Psoas muscle (tissue), 8 donors: Measurements from ENCODE around the gene ISLR. TPM values are rescaled to one million over a fixed set of nuclear protein-coding genes. Genes with fewer than 3 reads are reported as not detected.
A peak's percentile ranks its signal among the peaks of the same experiment; 100 is the strongest.

ENCODE experiments used
- ATAC-seq, 4 donors: fragments of 200-7000 bp; cut with Tn5 transposase; one replicate each; pipeline ENCODE4 v1.9.1; 2020; ENCODE audit warnings: moderate library complexity in 3 of 4, mild to moderate bottlenecking in 2 of 4
- DNase-seq, 2 donors: peaks; one replicate each; pipeline ENCODE4 v3.0.0-alpha.2; 2020
- H3K27ac ChIP-seq: fragments of 200-600 bp; one replicate; pipeline ENCODE4 v1.8.0; 2022
- H3K27me3 ChIP-seq, 3 donors: fragments of 200-600 bp in 1 of 3; one replicate each; pipeline versions ENCODE4 v1.6.1 to v1.8.0; 2013 to 2022; ENCODE audit warnings: low read length in 2 of 3, mild to moderate bottlenecking in 2 of 3, moderate library complexity in 1 of 3; ENCODE audit not compliant: insufficient read depth in 3 of 3
- H3K36me3 ChIP-seq, 2 donors: fragments of 200-600 bp in 1 of 2; one replicate each; pipeline versions ENCODE4 v1.6.1 to v1.8.0; 2013 to 2022; ENCODE audit warnings: low read depth in 1 of 2, mild to moderate bottlenecking in 1 of 2, moderate library complexity in 1 of 2; ENCODE audit not compliant: insufficient read depth in 1 of 2
- H3K4me1 ChIP-seq: fragments of 200-600 bp; one replicate; pipeline ENCODE4 v1.8.0; 2022
- H3K4me3 ChIP-seq: fragments of 200-600 bp; one replicate; pipeline ENCODE4 v1.8.0; 2022; ENCODE audit warnings: mild to moderate bottlenecking
- H3K9me3 ChIP-seq: fragments of 200-600 bp; one replicate; pipeline ENCODE4 v1.8.0; 2022
- CTCF ChIP-seq: fragments of 200-600 bp; IDR thresholded peaks from one replicate; pipeline ENCODE4 v1.8.0; 2022; ENCODE audit warnings: antibody characterized with exemption
- WGBS, 3 donors: extraction: QIAGEN DNeasy Blood & Tissue Kit; methylation state at CpG; one replicate each; pipeline versions ENCODE4 v1.1.6 to v1.1.7; 2013; 5-methylcytosine and 5-hydroxymethylcytosine counted together
- intact Hi-C, 2 donors: fragments of 100-400 bp; cut with DNase I; formaldehyde crosslinking; loops; one replicate each; pipeline versions ENCODE4 v1.11.0 to v1.14.2; 2022
- polyA plus RNA-seq, 3 donors: library from polyadenylated mRNA; stranded (reverse); fragments of 200-250 nt; gene quantifications; one replicate each; pipeline ENCODE4 v1.2.3, GENCODE V29; 2013
- total RNA-seq, 4 donors: library from RNA; stranded (reverse); fragmentation: NEBNext Ultra II Directional in 2 of 4; extraction: Animal tissue kit (Norgen Biotek cat#: 25700) in 2 of 4; gene quantifications; one replicate each; pipeline versions ENCODE4 v1.2.1 to v1.2.4, GENCODE V29; 2021 to 2023
- donor health status: healthy with polysubstance abuse.
- donor health status: DM: no; HTN: no; CAD: no; lungs with moderate emphysema.
- donor health status: Bipolar disorder and iron deficiency.
- donor health status: healthy.
- donor health status: DM: yes; HTN: yes; CAD: no.
- donor health status: DM: no; HTN: no; CAD: no.
- donor health status: DM: no; HTN: no; CAD: no.
- donor health status: DM: yes; HTN: yes; CAD: no.

ISLR gene
- total and polyA plus RNA-seq, 7 donors: 2.6 to 18.0 (median 4.1) TPM

GRCh38 chr15:74196175-74196574 is 22.7 kb downstream of the ISLR start:
- H3K4me1 ChIP-seq: peaks cover 2% of the 10 kb centered on the region
- no peak overlapping the region for H3K4me3 ChIP-seq
- H3K9me3 ChIP-seq: no peaks in the 10 kb centered on the region
- intact Hi-C loops: no loop called here
- 25 to 32% (median 25%) methylated on average over 7 of the region's 7 CpGs for WGBS, 3 donors
- ATAC-seq (no peak), DNase-seq (no peak)
- peaks cover 0 to 2% (median 0%) of the 10 kb centered on the region in 3 donors for H3K27me3 ChIP-seq
- no peak for TF ChIP-seq CTCF
- no peaks in the 10 kb centered on the region for H3K36me3 ChIP-seq
- no peak overlapping the region for H3K27ac ChIP-seq

- no peak for TF ChIP-seq CTCF
Measured at GRCh38 chr15:74197176-74197965, 23.9 kb downstream of the ISLR start.

GRCh38 chr15:74199297-74199652 is 25.8 kb downstream of the ISLR start:
- WGBS, 3 donors: 90 to 95% (median 91%) methylated on average over 6 of the region's 6 CpGs
- Histone ChIP-seq H3K4me1 (peaks cover 2% of the 10 kb centered on the region), H3K36me3 (no peaks in the 10 kb centered on the region), H3K27me3 (peaks cover 0 to 11% (median 1%) of the 10 kb centered on the region in 3 donors), H3K4me3 (no peak overlapping the region), H3K9me3 (no peaks in the 10 kb centered on the region), H3K27ac (no peak overlapping the region)
- no peak for TF ChIP-seq CTCF
- no peak for DNase-seq
- no peak for ATAC-seq
- intact Hi-C loops: no loop called here

More at GRCh38 chr15:74197176-74197965, 23.9 kb downstream of the ISLR start:
- Histone ChIP-seq H3K9me3 (no peaks in the 10 kb centered on the region), H3K36me3 (no peaks in the 10 kb centered on the region), H3K27me3 (peaks cover 0 to 6% (median 2%) of the 10 kb centered on the region in 3 donors), H3K27ac (no peak overlapping the region), H3K4me3 (no peak overlapping the region), H3K4me1 (peaks cover 2% of the 10 kb centered on the region)
- DNase-seq: no peak
- 95 to 96% (median 95%) methylated on average over 9 of the region's 9 CpGs for WGBS, 3 donors
- intact Hi-C loops: no loop called here
- ATAC-seq: no peak

- peaks cover 2% of the 10 kb centered on the region for H3K4me1 ChIP-seq
- intact Hi-C loops: no loop called here
- no peak overlapping the region for H3K4me3 ChIP-seq
- TF ChIP-seq CTCF: no peak
- DNase-seq (peak; percentile 63 to 77), ATAC-seq (peak in 3 of 4 donors; percentile 60 to 79 (median 65))
- H3K27ac ChIP-seq: no peak overlapping the region
- 17 to 30% (median 25%) methylated on average over 1 of the region's 1 CpG for WGBS, 3 donors
- no peaks in the 10 kb centered on the region for H3K9me3 ChIP-seq
- H3K36me3 ChIP-seq: no peaks in the 10 kb centered on the region
- peaks cover 0 to 11% (median 1%) of the 10 kb centered on the region in 3 donors for H3K27me3 ChIP-seq
Measured at GRCh38 chr15:74200412-74200815, 26.9 kb downstream of the ISLR start.
